Karpas-422 (cell line): Measurements from ENCODE around the gene PTPRN. TPM values are rescaled to one million over a fixed set of nuclear protein-coding genes. Genes with fewer than 3 reads are reported as not detected.

Source experiments
- DNase-seq: peaks from one replicate; pipeline ENCODE4 v3.0.0-alpha.2; 2015
- H2AFZ ChIP-seq: fragments of 200-600 bp; sonication (generic); 2 replicates; pipeline ENCODE4 v1.6.1; 2014; ENCODE audit warnings: antibody characterized with exemption, low read length, mixed read lengths
- H3K27ac ChIP-seq: fragments of 200-600 bp; sonication (generic); 2 replicates; pipeline ENCODE4 v1.5.1; 2014; ENCODE audit warnings: mild to moderate bottlenecking, low read length, moderate library complexity
- H3K27me3 ChIP-seq: fragments of 200-600 bp; sonication (generic); 2 replicates; pipeline ENCODE4 v1.6.1; 2014; ENCODE audit warnings: low read length, mixed read lengths
- H3K36me3 ChIP-seq: fragments of 200-600 bp; sonication (generic); 2 replicates; pipeline ENCODE4 v1.6.1; 2014; ENCODE audit warnings: low read length, mixed read lengths; ENCODE audit not compliant: insufficient read depth
- H3K4me1 ChIP-seq: fragments of 200-600 bp; sonication (generic); 2 replicates; pipeline ENCODE4 v1.6.1; 2014; ENCODE audit warnings: mild to moderate bottlenecking, low read length, mixed read lengths
- H3K4me2 ChIP-seq: fragments of 200-600 bp; sonication (generic); 2 replicates; pipeline ENCODE4 v1.6.1; 2014; ENCODE audit warnings: low read length, low read depth, mild to moderate bottlenecking; ENCODE audit not compliant: poor library complexity, severe bottlenecking
- H3K4me3 ChIP-seq: fragments of 200-600 bp; sonication (generic); 2 replicates; pipeline ENCODE4 v1.5.1; 2014; ENCODE audit warnings: mild to moderate bottlenecking, antibody characterized with exemption, low read length, mixed read lengths
- H3K79me2 ChIP-seq: fragments of 200-600 bp; sonication (generic); 2 replicates; pipeline ENCODE4 v1.6.1; 2014; ENCODE audit warnings: mild to moderate bottlenecking, low read length, mixed read lengths
- H3K9ac ChIP-seq: fragments of 200-600 bp; sonication (generic); 2 replicates; pipeline ENCODE4 v1.6.0; 2014; ENCODE audit warnings: low read length
- H3K9me2 ChIP-seq: fragments of 200-600 bp; sonication (generic), shearing (Covaris generic); replicated peaks from 2 replicates; pipeline ENCODE4 v1.6.0; 2014; ENCODE audit warnings: mild to moderate bottlenecking, low read length, moderate library complexity; ENCODE audit not compliant: insufficient read depth
- H3K9me3 ChIP-seq: fragments of 300-700, 200-600 bp; sonication (generic); 2 replicates; pipeline ENCODE4 v1.6.1; 2014; ENCODE audit warnings: low read length, mixed read lengths
- H4K20me1 ChIP-seq: fragments of 200-600 bp; sonication (generic); 2 replicates; pipeline ENCODE4 v1.6.1; 2014; ENCODE audit warnings: mild to moderate bottlenecking, antibody characterized with exemption, low read length, low read depth; ENCODE audit not compliant: insufficient read depth
- total RNA-seq: library from RNA; depleted of rRNA; stranded (reverse); fragments of >200 nt; shearing (Covaris generic); gene quantifications from 2 replicates; pipeline ENCODE4 v1.2.3, GENCODE V29; 2014; ENCODE audit warnings: low replicate concordance

PTPRN gene
- total RNA-seq, 1 experiment from 2014 or later: not detected

DNA sequence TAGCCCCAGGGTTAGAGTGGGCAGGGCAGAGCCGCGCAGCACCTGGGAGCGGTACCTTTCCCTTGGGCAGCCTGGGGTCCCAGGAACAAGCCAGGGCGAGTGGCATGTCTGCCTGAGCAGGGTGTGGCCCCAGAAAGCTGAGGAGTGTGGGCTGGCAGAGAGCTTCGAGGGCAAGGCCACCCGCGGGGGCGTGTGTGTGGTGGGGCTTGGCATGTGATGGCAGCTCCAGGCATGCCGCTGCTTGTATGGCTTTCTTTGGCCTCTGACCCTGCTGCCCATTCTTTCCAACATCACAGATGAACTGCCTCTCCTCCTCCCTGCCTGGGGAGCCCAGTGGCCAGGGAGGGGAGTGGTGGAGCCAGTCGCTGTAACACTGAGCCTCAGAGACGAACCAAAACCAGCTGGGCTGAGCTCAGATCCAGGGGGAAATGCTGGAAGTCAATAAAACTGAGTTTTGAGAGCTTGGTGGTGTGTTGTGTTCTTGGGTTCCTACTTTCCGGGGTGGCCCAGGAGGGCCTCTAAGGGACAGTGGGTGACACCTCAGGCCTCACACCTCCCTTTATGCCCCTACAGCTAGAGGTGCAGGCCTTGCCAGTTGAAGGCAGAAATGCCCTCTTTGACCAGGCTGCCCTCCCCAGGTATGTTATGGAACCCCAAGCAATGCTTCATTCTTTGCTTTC, 22.6 kb downstream of the PTPRN start:
- H3K79me2 ChIP-seq: no peaks in the 10 kb centered on the region
- no peaks in the 10 kb centered on the region for H3K36me3 ChIP-seq

DNA sequence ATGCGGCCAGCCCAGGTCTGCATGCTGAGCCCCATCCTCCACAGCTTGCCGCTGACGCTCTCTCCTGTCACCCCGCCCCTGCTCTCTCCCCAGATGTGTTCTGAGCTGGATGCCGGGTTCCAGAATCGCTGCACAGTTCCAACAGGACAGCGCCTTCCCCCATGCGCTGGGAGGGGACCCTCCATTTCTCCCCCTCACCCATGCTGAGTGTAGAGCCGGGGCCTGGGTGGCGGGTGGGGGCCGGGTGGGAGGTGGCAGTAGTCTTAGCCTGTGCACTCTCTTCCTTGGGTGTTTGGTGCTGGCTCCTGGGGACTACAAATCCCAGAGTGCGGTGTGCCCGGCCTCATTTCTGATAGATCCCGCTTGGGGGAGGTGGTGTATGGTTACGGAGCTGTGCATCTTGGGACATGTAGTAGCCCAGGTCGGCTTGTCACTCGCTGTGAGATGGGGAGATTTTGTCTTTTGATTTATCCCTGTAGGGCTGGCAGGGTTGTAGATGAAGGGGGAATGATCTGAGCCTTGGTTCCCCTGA, 23.2 kb downstream of the PTPRN start:
- no peak for DNase-seq
- no peaks in the 10 kb centered on the region for H3K9me3 ChIP-seq
- no peaks in the 10 kb centered on the region for H4K20me1 ChIP-seq
- no peak overlapping the region for H2AFZ ChIP-seq
- H3K9ac ChIP-seq: no peak overlapping the region
- no peaks in the 10 kb centered on the region; the same call in 1 of the 2 replicates for H3K36me3 ChIP-seq
- no peaks in the 10 kb centered on the region for H3K79me2 ChIP-seq
- H3K9me2 ChIP-seq: no peaks in the 10 kb centered on the region
- peaks cover 1% of the 10 kb centered on the region for H3K4me1 ChIP-seq
- H3K4me2 ChIP-seq: no peak overlapping the region
- H3K27ac ChIP-seq: no peak overlapping the region
- H3K27me3 ChIP-seq: no peaks in the 10 kb centered on the region
- no peak overlapping the region for H3K4me3 ChIP-seq

More for the DNA sequence above, 22.6 kb downstream of the PTPRN start:
- Histone ChIP-seq H3K4me2 (no peak overlapping the region), H3K27me3 (no peaks in the 10 kb centered on the region), H3K4me3 (no peak overlapping the region), H3K27ac (no peak overlapping the region), H3K9me3 (no peaks in the 10 kb centered on the region), H2AFZ (no peak overlapping the region), H3K9me2 (no peaks in the 10 kb centered on the region), H3K9ac (no peak overlapping the region), H4K20me1 (no peaks in the 10 kb centered on the region), H3K4me1 (no peaks in the 10 kb centered on the region)
- DNase-seq: peak; percentile 45

GRCh38 chr2:219285373-219285735, 23.8 kb downstream of the PTPRN start:
- no peaks in the 10 kb centered on the region; the same call in 1 of the 2 replicates for H3K36me3 ChIP-seq
- no peak overlapping the region for H3K9ac ChIP-seq

GRCh38 chr2:219284501-219285372, 24.5 kb downstream of the PTPRN start:
- Histone ChIP-seq H4K20me1 (no peaks in the 10 kb centered on the region), H3K4me3 (no peak overlapping the region), H3K4me1 (peaks cover 13% of the 10 kb centered on the region), H3K79me2 (no peaks in the 10 kb centered on the region), H2AFZ (no peak overlapping the region), H3K27ac (no peak overlapping the region), H3K36me3 (no peaks in the 10 kb centered on the region; the same call in 1 of the 2 replicates), H3K4me2 (no peak overlapping the region), H3K9me3 (no peaks in the 10 kb centered on the region), H3K9me2 (no peaks in the 10 kb centered on the region), H3K27me3 (no peaks in the 10 kb centered on the region), H3K9ac (no peak overlapping the region)
- DNase-seq: no peak

More at GRCh38 chr2:219285373-219285735, 23.8 kb downstream of the PTPRN start:
- Histone ChIP-seq H3K4me2 (no peak overlapping the region), H3K4me3 (no peak overlapping the region), H3K9me3 (no peaks in the 10 kb centered on the region), H4K20me1 (no peaks in the 10 kb centered on the region), H3K27ac (no peak overlapping the region), H3K9me2 (no peaks in the 10 kb centered on the region), H3K27me3 (no peaks in the 10 kb centered on the region), H3K79me2 (no peaks in the 10 kb centered on the region), H3K4me1 (peaks cover 7% of the 10 kb centered on the region), H2AFZ (no peak overlapping the region)
- DNase-seq: no peak

DNA sequence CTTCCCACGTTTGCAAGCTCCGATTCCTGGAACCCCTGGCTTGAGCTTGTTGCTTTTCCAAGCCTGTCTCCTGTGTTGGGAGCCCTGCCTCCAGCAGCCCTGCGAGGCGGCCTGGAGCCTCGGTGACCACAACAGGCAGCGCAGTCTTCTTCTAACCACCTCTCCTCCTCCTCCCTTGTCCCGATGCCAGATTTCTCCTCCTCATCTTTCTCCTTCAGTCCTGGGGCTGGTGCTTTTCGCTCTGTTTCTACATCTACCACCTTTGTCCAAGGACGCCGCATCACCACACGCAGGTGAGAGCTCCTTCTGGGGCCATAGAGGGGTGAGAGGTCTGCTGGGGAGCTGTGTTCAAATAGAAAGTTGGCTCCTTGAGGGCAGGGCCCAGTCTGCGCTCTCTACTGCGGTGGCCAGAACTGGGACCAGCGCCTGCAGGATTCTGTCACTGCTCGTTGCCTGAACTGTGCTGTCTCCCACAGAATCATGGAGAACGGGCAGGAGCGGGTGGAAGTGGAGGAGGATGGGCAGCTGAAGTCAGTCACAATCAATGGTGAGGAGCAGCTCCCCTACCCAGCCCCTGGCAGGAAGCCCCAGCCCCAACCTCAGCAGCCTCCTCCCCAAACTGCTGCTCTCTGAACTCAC, 26.1 kb downstream of the PTPRN start:
- Histone ChIP-seq H3K4me3 (no peak overlapping the region), H3K36me3 (no peaks in the 10 kb centered on the region; the same call in 1 of the 2 replicates), H3K9me3 (no peaks in the 10 kb centered on the region), H3K9me2 (no peaks in the 10 kb centered on the region), H3K9ac (no peak overlapping the region), H2AFZ (no peak overlapping the region), H4K20me1 (no peaks in the 10 kb centered on the region), H3K79me2 (no peaks in the 10 kb centered on the region), H3K4me1 (peaks cover 28% of the 10 kb centered on the region), H3K4me2 (no peak overlapping the region), H3K27me3 (no peaks in the 10 kb centered on the region), H3K27ac (no peak overlapping the region)
- no peak for DNase-seq

DNA sequence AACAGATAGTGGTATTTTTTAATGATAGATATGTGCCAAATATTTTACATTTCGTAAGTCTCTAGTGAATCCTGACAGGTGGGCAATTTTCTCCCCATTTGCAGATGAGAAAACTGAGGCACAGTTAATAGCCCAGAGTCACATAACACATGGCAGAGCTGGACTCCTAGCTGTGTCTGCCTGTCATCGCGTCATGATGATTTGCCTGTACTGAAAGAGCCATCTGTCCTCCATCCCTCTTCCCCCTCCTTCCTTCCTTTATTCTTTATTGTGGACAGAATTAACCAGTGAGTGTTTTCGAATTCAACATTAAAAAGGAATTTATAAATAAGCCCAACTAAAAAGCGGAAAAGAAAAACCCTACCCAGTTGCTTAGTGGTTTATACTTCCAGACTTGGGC, 26.8 kb downstream of the PTPRN start:
- H3K4me3 ChIP-seq: no peak overlapping the region
- no peaks in the 10 kb centered on the region; the same call in 1 of the 2 replicates for H3K36me3 ChIP-seq
- DNase-seq: no peak
- no peak overlapping the region for H3K4me2 ChIP-seq
- H3K9me2 ChIP-seq: no peaks in the 10 kb centered on the region
- H3K4me1 ChIP-seq: peaks cover 35% of the 10 kb centered on the region
- no peak overlapping the region for H3K27ac ChIP-seq
- H3K79me2 ChIP-seq: no peaks in the 10 kb centered on the region
- no peaks in the 10 kb centered on the region for H4K20me1 ChIP-seq
- no peaks in the 10 kb centered on the region for H3K9me3 ChIP-seq
- H3K27me3 ChIP-seq: no peaks in the 10 kb centered on the region
- no peak overlapping the region for H3K9ac ChIP-seq
- H2AFZ ChIP-seq: no peak overlapping the region

DNA sequence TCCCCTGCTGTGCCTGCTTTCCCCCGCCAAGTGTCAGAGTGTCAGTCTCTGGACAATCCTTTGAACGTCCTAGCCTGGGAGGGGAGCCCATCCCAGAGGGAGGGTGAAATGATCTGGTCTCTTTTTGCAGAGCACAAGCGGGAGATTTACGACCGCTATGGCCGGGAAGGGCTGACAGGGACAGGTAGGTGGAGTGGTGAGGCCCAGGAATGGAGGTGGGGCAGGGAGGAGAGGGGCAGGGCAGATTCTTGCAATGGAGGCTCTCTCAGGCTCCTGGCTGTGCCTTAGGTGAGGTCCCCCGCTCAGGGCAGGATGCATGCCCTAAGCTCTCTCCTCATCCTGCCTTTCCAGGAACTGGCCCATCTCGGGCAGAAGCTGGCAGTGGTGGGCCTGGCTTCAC, 27.6 kb downstream of the PTPRN start:
- H3K36me3 ChIP-seq: no peaks in the 10 kb centered on the region; the same call in 1 of the 2 replicates
- H3K4me2 ChIP-seq: no peak overlapping the region
- DNase-seq: no peak

GRCh38 chr2:219280651-219281050, 28.6 kb downstream of the PTPRN start:
- peak; percentile 44 for DNase-seq

More for the DNA sequence above, 27.6 kb downstream of the PTPRN start:
- Histone ChIP-seq H3K4me1 (peaks cover 40% of the 10 kb centered on the region), H3K9ac (no peak overlapping the region), H3K9me2 (no peaks in the 10 kb centered on the region), H3K9me3 (no peaks in the 10 kb centered on the region), H4K20me1 (no peaks in the 10 kb centered on the region), H3K4me3 (no peak overlapping the region), H3K27me3 (no peaks in the 10 kb centered on the region), H3K27ac (no peak overlapping the region), H2AFZ (no peak overlapping the region), H3K79me2 (no peaks in the 10 kb centered on the region)

More at GRCh38 chr2:219280651-219281050, 28.6 kb downstream of the PTPRN start:
- Histone ChIP-seq H3K9me3 (no peaks in the 10 kb centered on the region), H3K27me3 (no peaks in the 10 kb centered on the region), H4K20me1 (no peaks in the 10 kb centered on the region), H3K4me3 (peak overlapping the region; percentile 66; the same call in 1 of the 2 replicates), H3K36me3 (no peaks in the 10 kb centered on the region; the same call in 1 of the 2 replicates), H3K9ac (peak overlapping the region; percentile 91), H3K9me2 (no peaks in the 10 kb centered on the region), H3K4me2 (peak overlapping the region; percentile 74), H3K27ac (peak overlapping the region; percentile 96), H3K4me1 (peaks cover 40% of the 10 kb centered on the region), H3K79me2 (no peaks in the 10 kb centered on the region), H2AFZ (no peak overlapping the region)
